MCF 10A (cell line): ENCODE results near the gene POLR3GL. TPM values are rescaled to one million over a fixed set of nuclear protein-coding genes. Genes with fewer than 3 reads are reported as not detected.

Source experiments
- BruUV-seq: library from RNA; stranded (reverse); fragments of 400-500 nt; replicated peaks from 2 replicates; lab custom pipeline; 2021; lab: Mats Ljungman, UMichigan
- CTCF ChIA-PET: fragments of 300-600 bp; sonication (Branson Sonifier 250); formaldehyde crosslinking; extraction: SDS; loops from one replicate; lab custom pipeline; 2021; ENCODE audit warnings: antibody characterized with exemption, inconsistent platforms; lab: Yijun Ruan, JAX
- POLR2A ChIA-PET: fragments of 300-600, 350-650 bp; sonication (Branson Sonifier 250); formaldehyde crosslinking; extraction: SDS; loops from one replicate; lab custom pipeline; 2020; ENCODE audit warnings: antibody characterized with exemption, inconsistent platforms; lab: Yijun Ruan, JAX
- DNase-seq: peaks from one replicate; pipeline ENCODE4 v3.0.0-alpha.2; 2018; ENCODE audit not compliant: unreplicated experiment
- H3K27ac Mint-ChIP-seq: one replicate; pipeline ENCODE4 v1.8.0; 2022; ENCODE audit warnings: mild to moderate bottlenecking, low read depth, mixed read lengths; ENCODE audit not compliant: unreplicated experiment
- H3K27me3 Mint-ChIP-seq: one replicate; pipeline ENCODE4 v1.8.0; 2022; ENCODE audit warnings: mixed read lengths; ENCODE audit not compliant: insufficient read depth, unreplicated experiment
- H3K36me3 Mint-ChIP-seq: one replicate; pipeline ENCODE4 v1.8.0; 2022; ENCODE audit warnings: mild to moderate bottlenecking, moderate library complexity, mixed read lengths; ENCODE audit not compliant: insufficient read depth, unreplicated experiment
- H3K4me1 Mint-ChIP-seq: one replicate; pipeline ENCODE4 v1.8.0; 2022; ENCODE audit warnings: mixed read lengths; ENCODE audit not compliant: insufficient read depth, unreplicated experiment
- H3K4me3 Mint-ChIP-seq: one replicate; pipeline ENCODE4 v1.8.0; 2022; ENCODE audit warnings: mild to moderate bottlenecking, moderate library complexity, mixed read lengths; ENCODE audit not compliant: unreplicated experiment
- H3K9me3 Mint-ChIP-seq: one replicate; pipeline ENCODE4 v1.8.0; 2022; ENCODE audit warnings: mixed read lengths; ENCODE audit not compliant: unreplicated experiment
- intact Hi-C: fragments of 100-400 bp; cut with micrococcal nuclease; formaldehyde crosslinking; loops from 2 replicates; pipeline ENCODE4 v1.14.1; 2022
- total RNA-seq: library from RNA; stranded (reverse); gene quantifications from 2 replicates; pipeline ENCODE4 v1.2.3, GENCODE V29; 2022
- TF ChIP-seq, protein P1 (sequence below): fragments of 200-600 bp; IDR thresholded peaks from one replicate; pipeline ENCODE4 v1.8.0; 2022; ENCODE audit warnings: antibody characterized with exemption, mild to moderate bottlenecking; ENCODE audit not compliant: unreplicated experiment

POLR3GL gene
- total RNA-seq, 1 experiment from 2014 or later, result 17.6 TPM

DNA sequence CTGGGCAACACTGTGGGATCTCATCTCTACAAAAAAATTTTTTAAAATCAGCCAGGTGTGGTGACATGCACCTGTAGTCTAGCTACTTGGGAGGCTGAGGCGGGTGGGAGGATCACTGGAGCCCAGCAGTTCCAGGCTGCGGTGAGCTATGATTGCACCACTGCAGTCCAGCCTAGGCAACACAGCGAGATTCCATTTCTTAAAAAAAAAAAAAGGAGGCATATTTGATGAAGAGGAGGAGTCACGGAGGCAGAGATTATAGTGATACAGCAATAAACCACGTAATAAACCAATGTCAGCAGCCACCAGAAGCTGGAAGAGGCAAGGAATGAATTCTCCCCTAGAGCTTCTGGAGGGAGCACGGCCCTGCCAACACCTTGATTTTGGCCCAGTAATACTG lies 10.6 kb upstream of the POLR3GL start:
- intact Hi-C loops, result no loop called here

DNA sequence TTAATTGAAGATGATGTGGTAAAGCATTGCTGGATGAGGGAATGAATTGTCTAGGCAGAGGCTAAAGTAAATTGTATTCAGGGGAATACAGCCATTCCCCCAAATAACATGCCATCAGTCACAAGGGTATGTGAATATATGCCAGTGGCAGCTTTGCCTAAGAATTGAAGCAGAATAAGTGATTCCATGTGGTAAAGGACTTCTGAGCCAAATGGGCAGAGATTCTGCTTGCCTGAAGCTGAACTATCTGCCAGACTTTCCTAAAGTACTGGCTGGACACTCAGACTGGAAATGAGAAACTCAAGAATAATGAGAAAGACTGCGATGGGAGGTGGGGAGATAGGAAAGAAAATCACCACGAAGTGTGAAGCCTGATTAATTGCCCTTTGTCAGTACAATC lies 9.1 kb upstream of the POLR3GL start:
- Mint-ChIP-seq H3K4me3 (peak overlapping the region; percentile 80), H3K4me1 (peaks cover 51% of the 10 kb centered on the region), H3K9me3 (no peaks in the 10 kb centered on the region), H3K27ac (peak overlapping the region; percentile 80), H3K27me3 (no peaks in the 10 kb centered on the region), H3K36me3 (peaks cover 11% of the 10 kb centered on the region)
- TF ChIP-seq, protein P1, sequence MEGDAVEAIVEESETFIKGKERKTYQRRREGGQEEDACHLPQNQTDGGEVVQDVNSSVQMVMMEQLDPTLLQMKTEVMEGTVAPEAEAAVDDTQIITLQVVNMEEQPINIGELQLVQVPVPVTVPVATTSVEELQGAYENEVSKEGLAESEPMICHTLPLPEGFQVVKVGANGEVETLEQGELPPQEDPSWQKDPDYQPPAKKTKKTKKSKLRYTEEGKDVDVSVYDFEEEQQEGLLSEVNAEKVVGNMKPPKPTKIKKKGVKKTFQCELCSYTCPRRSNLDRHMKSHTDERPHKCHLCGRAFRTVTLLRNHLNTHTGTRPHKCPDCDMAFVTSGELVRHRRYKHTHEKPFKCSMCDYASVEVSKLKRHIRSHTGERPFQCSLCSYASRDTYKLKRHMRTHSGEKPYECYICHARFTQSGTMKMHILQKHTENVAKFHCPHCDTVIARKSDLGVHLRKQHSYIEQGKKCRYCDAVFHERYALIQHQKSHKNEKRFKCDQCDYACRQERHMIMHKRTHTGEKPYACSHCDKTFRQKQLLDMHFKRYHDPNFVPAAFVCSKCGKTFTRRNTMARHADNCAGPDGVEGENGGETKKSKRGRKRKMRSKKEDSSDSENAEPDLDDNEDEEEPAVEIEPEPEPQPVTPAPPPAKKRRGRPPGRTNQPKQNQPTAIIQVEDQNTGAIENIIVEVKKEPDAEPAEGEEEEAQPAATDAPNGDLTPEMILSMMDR, result no peak
- no TSS peak for BruUV-seq
- CTCF ChIA-PET, result interaction anchor here (0.9 to 2.3 kb wide), 4 partner anchors 9 to 63 kb away, joined by 3 to 11 read pairs (median 4); partner anchors contain the start of genes ANKRD34A and POLR3GL
- POLR2A ChIA-PET, result interaction anchor here (0.6 to 7.0 kb wide), 11 partner anchors 10 to 96 kb away, joined by 3 to 136 read pairs (median 48); partner anchors contain the start of genes ANKRD34A, PEX11B, PIAS3 and POLR3GL
- DNase-seq, result no peak
- intact Hi-C loops, result no loop called here

More for the DNA sequence above, 10.6 kb upstream of the POLR3GL start:
- TF ChIP-seq, protein P1, result no peak
- no TSS peak for BruUV-seq
- H3K9me3 Mint-ChIP-seq, result no peaks in the 10 kb centered on the region
- no peak for DNase-seq
- H3K4me3 Mint-ChIP-seq, result no peak overlapping the region
- no peak overlapping the region for H3K27ac Mint-ChIP-seq
- CTCF ChIA-PET, result interaction anchor here (0.7 to 2.3 kb wide), 4 partner anchors 27 to 214 kb away, joined by 4 to 11 read pairs (median 5); partner anchors contain the start of gene RBM8A
- peaks cover 17% of the 10 kb centered on the region for H3K36me3 Mint-ChIP-seq
- H3K4me1 Mint-ChIP-seq, result peaks cover 48% of the 10 kb centered on the region
- no peaks in the 10 kb centered on the region for H3K27me3 Mint-ChIP-seq
- POLR2A ChIA-PET, result interaction anchor here (0.9 to 7.0 kb wide), 9 partner anchors 12 to 95 kb away, joined by 3 to 109 read pairs (median 7); partner anchors contain the start of genes ANKRD34A, PEX11B, PIAS3 and POLR3GL

DNA sequence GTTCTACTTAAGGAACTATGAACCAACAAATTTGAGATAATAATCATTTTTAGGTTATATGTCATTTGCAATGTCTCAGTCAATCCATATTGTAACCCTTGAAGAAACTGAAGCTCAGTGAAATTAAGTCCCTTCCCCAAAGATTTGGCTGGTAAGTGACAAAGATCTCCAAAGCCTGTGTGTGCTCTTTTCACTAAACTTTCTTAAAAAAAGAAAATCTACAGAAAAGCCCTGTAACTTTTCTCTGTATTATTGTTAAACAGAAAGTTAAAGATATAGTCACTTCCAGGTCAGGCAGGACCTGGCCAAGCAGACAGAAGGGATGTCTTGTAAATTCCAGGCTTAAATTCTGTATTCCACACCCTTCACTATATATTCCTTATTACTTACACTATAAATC lies 8.1 kb upstream of the POLR3GL start:
- peaks cover 16% of the 10 kb centered on the region for H3K36me3 Mint-ChIP-seq
- no peaks in the 10 kb centered on the region for H3K27me3 Mint-ChIP-seq
- no TSS peak for BruUV-seq
- H3K4me3 Mint-ChIP-seq, result peak overlapping the region; percentile 80
- POLR2A ChIA-PET, result interaction anchor here (0.9 to 7.0 kb wide), 20 partner anchors 9 to 166 kb away, joined by 3 to 136 read pairs (median 21); partner anchors contain the start of genes ANKRD34A, ITGA10, PEX11B and PIAS3
- H3K4me1 Mint-ChIP-seq, result peaks cover 52% of the 10 kb centered on the region
- DNase-seq, result no peak
- intact Hi-C loops, result loop anchor here (2.0 kb wide), 1 partner anchor 38 kb away; the partner anchor contains the start of gene PEX11B
- TF ChIP-seq, protein P1, result no peak
- H3K9me3 Mint-ChIP-seq, result no peaks in the 10 kb centered on the region
- CTCF ChIA-PET, result interaction anchor here (1.1 to 3.8 kb wide), 5 partner anchors 8 to 64 kb away, joined by 3 to 32 read pairs (median 5); partner anchors contain the start of genes ANKRD34A, ITGA10 and POLR3GL
- peak overlapping the region; percentile 80 for H3K27ac Mint-ChIP-seq

DNA sequence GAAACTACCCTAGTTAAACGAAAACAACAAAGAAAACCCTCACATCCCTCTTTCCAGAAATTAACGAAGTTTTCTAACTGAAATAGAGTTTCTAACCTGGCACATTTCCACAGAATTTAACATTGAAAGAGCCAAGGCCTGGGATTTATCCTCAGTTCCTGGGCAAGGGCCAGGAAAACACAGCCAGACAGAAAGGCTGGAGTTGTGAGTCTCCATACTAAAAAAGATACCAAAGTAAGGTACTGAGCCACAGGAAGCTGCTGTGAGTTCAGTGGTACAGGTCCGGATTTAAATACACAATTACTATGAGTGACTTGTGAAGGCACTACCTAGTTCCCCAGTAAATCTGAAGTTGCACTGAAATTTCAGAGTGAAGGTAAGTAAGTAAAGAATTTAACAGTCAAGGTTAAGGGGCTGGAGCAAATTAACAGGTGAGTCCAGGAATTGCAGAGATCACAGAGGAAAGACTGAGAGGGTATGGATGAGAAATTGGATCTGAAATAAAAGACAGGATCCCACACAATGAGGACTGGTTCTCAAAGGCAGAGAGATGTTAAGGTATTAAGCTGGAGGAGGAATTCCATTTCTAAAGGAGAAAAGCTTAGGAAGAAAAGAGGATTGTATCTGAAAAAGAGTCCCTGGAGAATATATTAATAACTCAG lies 7.6 kb upstream of the POLR3GL start:
- TSS peak; percentile 63 for BruUV-seq
- intact Hi-C loops, result loop anchor here (2.0 kb wide), 1 partner anchor 38 kb away; the partner anchor contains the start of gene PEX11B
- ChIA-PET CTCF (interaction anchor here (1.1 to 3.8 kb wide), 8 partner anchors 11 to 81 kb away, joined by 3 to 32 read pairs (median 4); partner anchors contain the start of gene ITGA10), POLR2A (interaction anchor here (0.6 to 7.0 kb wide), 28 partner anchors 8 to 676 kb away, joined by 3 to 136 read pairs (median 10); partner anchors contain the start of genes ANKRD34A, ITGA10, PEX11B and PIAS3)
- Mint-ChIP-seq H3K27me3 (no peaks in the 10 kb centered on the region), H3K27ac (peak overlapping the region; percentile 80), H3K4me3 (peak overlapping the region; percentile 80), H3K9me3 (no peaks in the 10 kb centered on the region), H3K36me3 (peaks cover 11% of the 10 kb centered on the region), H3K4me1 (peaks cover 57% of the 10 kb centered on the region)
- DNase-seq, result peak; percentile 26
- TF ChIP-seq, protein P1, result no peak
